ENCODE measurements around the gene BTBD16. TPM values are rescaled to one million over a fixed set of nuclear protein-coding genes. Genes with fewer than 3 reads are reported as not detected.
A peak's percentile ranks its signal among the peaks of the same experiment; 100 is the strongest.

Gene BTBD16
- total RNA-seq, 4 donors from 2014 or later: not detected

- TF ChIP-seq POLR2A (IDR thresholded peaks at IDR 0.05): no peak
- no peak for DNase-seq
- WGBS, 2 donors: 88 to 94% methylated on average over 8 of the region's 10 CpGs
Measured at GRCh38 chr10:122273966-122274545, 3.0 kb downstream of the BTBD16 start.

GRCh38 chr10:122276611-122277208 lies 5.6 kb downstream of the BTBD16 start:
- DNase-seq: no peak
- Histone ChIP-seq H3K4me3 (no peak overlapping the region), H3K4me1 (no peaks in the 10 kb centered on the region), H3K36me3 (no peaks in the 10 kb centered on the region), H3K27ac (no peak overlapping the region), H3K27me3 (no peaks in the 10 kb centered on the region), H3K9me3 (no peaks in the 10 kb centered on the region)
- WGBS, 2 donors: 87 to 90% methylated on average over 5 to 6 of the region's 6 CpGs
- intact Hi-C loops (cut with DNase I): loop anchor here (10.0 kb wide), 1 partner anchor 418 kb away; the partner anchor contains the start of gene C10orf120
- no peak for TF ChIP-seq POLR2A (IDR thresholded peaks at IDR 0.05)
- TF ChIP-seq CTCF (IDR thresholded peaks at IDR 0.05): no peak

More at GRCh38 chr10:122273966-122274545, 3.0 kb downstream of the BTBD16 start:
- no peak overlapping the region for H3K27ac ChIP-seq
- H3K4me3 ChIP-seq: no peak overlapping the region
- H3K4me1 ChIP-seq: no peaks in the 10 kb centered on the region
- intact Hi-C loops (cut with DNase I): loop anchor here (10.0 kb wide), 1 partner anchor 421 kb away; the partner anchor contains the start of gene C10orf120
- H3K9me3 ChIP-seq: no peaks in the 10 kb centered on the region
- H3K36me3 ChIP-seq: peaks cover 0 to 20% (median 0%) of the 10 kb centered on the region in 3 donors
- no peaks in the 10 kb centered on the region for H3K27me3 ChIP-seq

- no peak for DNase-seq
- H3K27ac ChIP-seq: no peak overlapping the region
- H3K36me3 ChIP-seq: no peaks in the 10 kb centered on the region
- intact Hi-C loops (cut with DNase I): loop anchor here (10.0 kb wide), 1 partner anchor 417 kb away; the partner anchor contains the start of gene C10orf120
- H3K4me3 ChIP-seq: no peak overlapping the region
- H3K4me1 ChIP-seq: no peaks in the 10 kb centered on the region
- WGBS, 2 donors: 83 to 85% methylated on average over 6 to 9 of the region's 10 CpGs
- no peaks in the 10 kb centered on the region for H3K27me3 ChIP-seq
- TF ChIP-seq POLR2A (IDR thresholded peaks at IDR 0.05) (no peak), CTCF (IDR thresholded peaks at IDR 0.05) (no peak)
- H3K9me3 ChIP-seq: no peaks in the 10 kb centered on the region
Measured at GRCh38 chr10:122277526-122278136, 6.5 kb downstream of the BTBD16 start.

- no peaks in the 10 kb centered on the region for H3K9me3 ChIP-seq
- H3K4me3 ChIP-seq: no peak overlapping the region
- no peak for DNase-seq
- H3K27ac ChIP-seq: no peak overlapping the region
- intact Hi-C loops (cut with DNase I): loop anchor here (10.0 kb wide), 1 partner anchor 415 kb away; the partner anchor contains the start of gene C10orf120
- TF ChIP-seq CTCF (IDR thresholded peaks at IDR 0.05) (peak in 5 of 6 experiments; percentile 30 to 74 (median 56)), POLR2A (IDR thresholded peaks at IDR 0.05) (no peak)
- no peaks in the 10 kb centered on the region for H3K36me3 ChIP-seq
- no peaks in the 10 kb centered on the region for H3K4me1 ChIP-seq
- WGBS, 2 donors: 16 to 40% methylated on average over 6 to 9 of the region's 9 CpGs
- no peaks in the 10 kb centered on the region for H3K27me3 ChIP-seq
Measured at GRCh38 chr10:122279725-122280141, 8.6 kb downstream of the BTBD16 start.

- Histone ChIP-seq H3K4me1 (no peaks in the 10 kb centered on the region), H3K27me3 (no peaks in the 10 kb centered on the region), H3K9me3 (no peaks in the 10 kb centered on the region), H3K27ac (no peak overlapping the region), H3K36me3 (no peaks in the 10 kb centered on the region), H3K4me3 (no peak overlapping the region)
- no peak for DNase-seq
- intact Hi-C loops (cut with DNase I): no loop called here
- 60 to 69% methylated on average over 2 to 7 of the region's 7 CpGs for WGBS, 2 donors
- TF ChIP-seq CTCF (IDR thresholded peaks at IDR 0.05) (no peak), POLR2A (IDR thresholded peaks at IDR 0.05) (no peak)
Measured at GRCh38 chr10:122280156-122280555, 9.1 kb downstream of the BTBD16 start.
